Effector memory CD8-positive, alpha-beta T cell (primary cell): Measurements from ENCODE around the gene CMBL.
"Not testable (repeated sequence)": the region's sequence is repeated elsewhere in the genome, so short reads cannot be mapped to it uniquely, and the experiment has no call there.

ENCODE experiments used
- ATAC-seq: fragments of 150-1000 bp; cut with Tn5 transposase; replicated peaks from 2 replicates; pipeline ENCODE4 v1.10.0; 2021; ENCODE audit warnings: mild to moderate bottlenecking, moderate library complexity
- DNase-seq, 3 experiments: peaks; one replicate each; pipeline ENCODE4 v3.0.0; 2021
- H3K27ac Mint-ChIP-seq, 2 donors: one replicate each; pipeline ENCODE4 v1.8.0; 2022; ENCODE audit warnings: mild to moderate bottlenecking in 2 of 2, mixed read lengths in 2 of 2, moderate library complexity in 2 of 2
- H3K27me3 Mint-ChIP-seq, 2 donors: one replicate each; pipeline ENCODE4 v1.8.0; 2022; ENCODE audit warnings: mixed read lengths in 2 of 2
- H3K36me3 Mint-ChIP-seq: one replicate; pipeline ENCODE4 v1.8.0; 2022; ENCODE audit warnings: mild to moderate bottlenecking, moderate library complexity, mixed read lengths; ENCODE audit not compliant: insufficient read depth
- H3K4me1 Mint-ChIP-seq, 2 donors: one replicate each; pipeline ENCODE4 v1.8.0; 2022; ENCODE audit warnings: low read depth in 2 of 2, mixed read lengths in 2 of 2
- H3K4me3 Mint-ChIP-seq, 2 donors: one replicate each; pipeline ENCODE4 v1.8.0; 2022; ENCODE audit warnings: mild to moderate bottlenecking in 2 of 2, mixed read lengths in 2 of 2, moderate library complexity in 2 of 2
- H3K9me3 Mint-ChIP-seq, 2 donors: one replicate each; pipeline ENCODE4 v1.8.0; 2022; ENCODE audit warnings: mixed read lengths in 2 of 2

Gene CMBL

GRCh38 chr5:10328323-10328722 is 20.6 kb upstream of the CMBL start:
- ATAC-seq (no peak), DNase-seq (no peak)
- no peak overlapping the region for H3K4me3 Mint-ChIP-seq
- no peaks in the 10 kb centered on the region for H3K9me3 Mint-ChIP-seq
- peaks cover 2 to 3% of the 10 kb centered on the region in 2 donors for H3K4me1 Mint-ChIP-seq
- H3K27me3 Mint-ChIP-seq, result peaks cover 27 to 31% of the 10 kb centered on the region in 2 donors
- H3K36me3 Mint-ChIP-seq, result no peaks in the 10 kb centered on the region
- H3K27ac Mint-ChIP-seq, result no peak overlapping the region

- ATAC-seq (no peak), DNase-seq (no peak)
- Mint-ChIP-seq H3K27ac (no peak overlapping the region), H3K4me3 (no peak overlapping the region), H3K36me3 (no peaks in the 10 kb centered on the region), H3K27me3 (peaks cover 0 to 9% of the 10 kb centered on the region in 2 donors), H3K4me1 (no peaks in the 10 kb centered on the region), H3K9me3 (no peaks in the 10 kb centered on the region)
Measured at GRCh38 chr5:10324518-10325370, 17.0 kb upstream of the CMBL start.

GRCh38 chr5:10323588-10324488 is 16.1 kb upstream of the CMBL start:
- no peaks in the 10 kb centered on the region for H3K9me3 Mint-ChIP-seq
- ATAC-seq (no peak), DNase-seq (no peak)
- H3K27ac Mint-ChIP-seq, result no peak overlapping the region
- H3K4me1 Mint-ChIP-seq, result no peaks in the 10 kb centered on the region
- H3K4me3 Mint-ChIP-seq, result no peak overlapping the region
- peaks cover 1 to 9% of the 10 kb centered on the region in 2 donors for H3K27me3 Mint-ChIP-seq
- no peaks in the 10 kb centered on the region for H3K36me3 Mint-ChIP-seq

- no peak overlapping the region for H3K4me3 Mint-ChIP-seq
- no peaks in the 10 kb centered on the region for H3K9me3 Mint-ChIP-seq
- H3K27me3 Mint-ChIP-seq, result peaks cover 8 to 9% of the 10 kb centered on the region in 2 donors
Measured at GRCh38 chr5:10321882-10322281, 14.2 kb upstream of the CMBL start.

GRCh38 chr5:10320793-10321192 is 13.1 kb upstream of the CMBL start:
- no peak for DNase-seq
- no peaks in the 10 kb centered on the region for H3K4me1 Mint-ChIP-seq
- H3K27me3 Mint-ChIP-seq, result peaks cover 8 to 9% of the 10 kb centered on the region in 2 donors
- no peaks in the 10 kb centered on the region for H3K9me3 Mint-ChIP-seq
- no peak overlapping the region for H3K4me3 Mint-ChIP-seq
- no peak for ATAC-seq
- H3K36me3 Mint-ChIP-seq, result no peaks in the 10 kb centered on the region
- no peak overlapping the region for H3K27ac Mint-ChIP-seq

More at GRCh38 chr5:10321882-10322281, 14.2 kb upstream of the CMBL start:
- ATAC-seq (no peak), DNase-seq (no peak)
- Mint-ChIP-seq H3K36me3 (no peaks in the 10 kb centered on the region), H3K4me1 (no peaks in the 10 kb centered on the region), H3K27ac (no peak overlapping the region)

- Mint-ChIP-seq H3K4me1 (no peaks in the 10 kb centered on the region), H3K4me3 (no peak overlapping the region), H3K27ac (no peak overlapping the region), H3K27me3 (peaks cover 8 to 9% of the 10 kb centered on the region in 2 donors), H3K36me3 (no peaks in the 10 kb centered on the region), H3K9me3 (no peaks in the 10 kb centered on the region)
- ATAC-seq (no peak), DNase-seq (no peak)
Measured at GRCh38 chr5:10319202-10319851, 11.6 kb upstream of the CMBL start.

GRCh38 chr5:10317825-10318682 is 10.4 kb upstream of the CMBL start:
- ATAC-seq, result no peak

GRCh38 chr5:10315824-10316509 is 8.3 kb upstream of the CMBL start:
- Mint-ChIP-seq H3K27ac (no peak overlapping the region), H3K36me3 (peaks cover 3% of the 10 kb centered on the region), H3K4me3 (no peak overlapping the region), H3K9me3 (no peaks in the 10 kb centered on the region), H3K4me1 (no peaks in the 10 kb centered on the region), H3K27me3 (peaks cover 6 to 13% of the 10 kb centered on the region in 2 donors)
- ATAC-seq (no peak), DNase-seq (no peak)

More at GRCh38 chr5:10317825-10318682, 10.4 kb upstream of the CMBL start:
- H3K9me3 Mint-ChIP-seq, result no peaks in the 10 kb centered on the region
- H3K36me3 Mint-ChIP-seq, result peaks cover 3% of the 10 kb centered on the region
- H3K4me3 Mint-ChIP-seq, result no peak overlapping the region
- peaks cover 8 to 9% of the 10 kb centered on the region in 2 donors for H3K27me3 Mint-ChIP-seq
- no peak for DNase-seq
- peak overlapping the region in 1 of 2 donors; percentile 57 for H3K27ac Mint-ChIP-seq
- H3K4me1 Mint-ChIP-seq, result no peaks in the 10 kb centered on the region

- Mint-ChIP-seq H3K27ac (no peak overlapping the region), H3K4me3 (no peak overlapping the region), H3K36me3 (peaks cover 3% of the 10 kb centered on the region), H3K9me3 (no peaks in the 10 kb centered on the region), H3K27me3 (peaks cover 0 to 13% of the 10 kb centered on the region in 2 donors), H3K4me1 (no peaks in the 10 kb centered on the region)
- ATAC-seq (no peak), DNase-seq (no peak)
Measured at GRCh38 chr5:10315201-10315600, 7.5 kb upstream of the CMBL start.

GRCh38 chr5:10311595-10312425 is 4.1 kb upstream of the CMBL start:
- Mint-ChIP-seq H3K27me3 (peaks cover 19 to 25% of the 10 kb centered on the region in 2 donors), H3K4me3 (no peak overlapping the region), H3K4me1 (peaks cover 6 to 7% of the 10 kb centered on the region in 2 donors), H3K36me3 (peaks cover 3% of the 10 kb centered on the region), H3K27ac (no peak overlapping the region), H3K9me3 (no peaks in the 10 kb centered on the region)
- no peak for ATAC-seq
- DNase-seq, result no peak

GRCh38 chr5:10310835-10311570 is 3.3 kb upstream of the CMBL start:
- H3K4me3 Mint-ChIP-seq, H3K9me3 Mint-ChIP-seq, ATAC-seq, DNase-seq, H3K27ac Mint-ChIP-seq, H3K4me1 Mint-ChIP-seq, H3K36me3 Mint-ChIP-seq: not testable (repeated sequence)
- H3K27me3 Mint-ChIP-seq, result peaks cover 27 to 33% of the 10 kb centered on the region in 2 donors
